Ishikawa (cell line): ENCODE measurements around the gene PTPRJ.
A peak's percentile ranks its signal among the peaks of the same experiment; 100 is the strongest.

Experiments
- CEBPB ChIP-seq: IDR thresholded peaks from 2 replicates; pipeline ENCODE4 v1.6.1; 2012
- CREB1 ChIP-seq: IDR thresholded peaks from 2 replicates; pipeline ENCODE4 v1.6.1; 2012; ENCODE audit warnings: low read depth
- EGR1 ChIP-seq: IDR thresholded peaks from 2 replicates; pipeline ENCODE4 v1.6.1; 2012
- EP300 ChIP-seq: IDR thresholded peaks from 2 replicates; pipeline ENCODE4 v1.6.1; 2012; ENCODE audit warnings: borderline replicate concordance
- FOXM1 ChIP-seq: IDR thresholded peaks from 2 replicates; pipeline ENCODE4 v1.6.1; 2012; ENCODE audit warnings: low read depth, borderline replicate concordance
- NFIC ChIP-seq: IDR thresholded peaks from 2 replicates; pipeline ENCODE4 v1.6.1; 2012
- RAD21 ChIP-seq: IDR thresholded peaks from 2 replicates; pipeline ENCODE4 v1.6.1; 2012; ENCODE audit warnings: low read depth
- TAF1 ChIP-seq: IDR thresholded peaks from 2 replicates; pipeline ENCODE4 v1.6.1; 2012; ENCODE audit warnings: low read depth, mild to moderate bottlenecking
- TCF12 ChIP-seq: IDR thresholded peaks from 2 replicates; pipeline ENCODE4 v1.6.1; 2012; ENCODE audit warnings: low read depth
- TEAD4 ChIP-seq: IDR thresholded peaks from 2 replicates; pipeline ENCODE4 v1.6.1; 2012
- YY1 ChIP-seq: IDR thresholded peaks from 2 replicates; pipeline ENCODE4 v1.6.1; 2012; ENCODE audit warnings: low read depth
- ZBTB7A ChIP-seq: IDR thresholded peaks from 2 replicates; pipeline ENCODE4 v1.6.1; 2012; ENCODE audit warnings: low read depth
- TF ChIP-seq, protein P1 (sequence below): IDR thresholded peaks from 2 replicates; pipeline ENCODE4 v1.6.1; 2012
- TF ChIP-seq, protein P2 (sequence below): IDR thresholded peaks from 2 replicates; pipeline ENCODE4 v1.6.1; 2012; ENCODE audit warnings: low read depth, mild to moderate bottlenecking
- TF ChIP-seq, protein P3 (sequence below): IDR thresholded peaks from 2 replicates; pipeline ENCODE4 v1.6.1; 2012

PTPRJ gene

DNA sequence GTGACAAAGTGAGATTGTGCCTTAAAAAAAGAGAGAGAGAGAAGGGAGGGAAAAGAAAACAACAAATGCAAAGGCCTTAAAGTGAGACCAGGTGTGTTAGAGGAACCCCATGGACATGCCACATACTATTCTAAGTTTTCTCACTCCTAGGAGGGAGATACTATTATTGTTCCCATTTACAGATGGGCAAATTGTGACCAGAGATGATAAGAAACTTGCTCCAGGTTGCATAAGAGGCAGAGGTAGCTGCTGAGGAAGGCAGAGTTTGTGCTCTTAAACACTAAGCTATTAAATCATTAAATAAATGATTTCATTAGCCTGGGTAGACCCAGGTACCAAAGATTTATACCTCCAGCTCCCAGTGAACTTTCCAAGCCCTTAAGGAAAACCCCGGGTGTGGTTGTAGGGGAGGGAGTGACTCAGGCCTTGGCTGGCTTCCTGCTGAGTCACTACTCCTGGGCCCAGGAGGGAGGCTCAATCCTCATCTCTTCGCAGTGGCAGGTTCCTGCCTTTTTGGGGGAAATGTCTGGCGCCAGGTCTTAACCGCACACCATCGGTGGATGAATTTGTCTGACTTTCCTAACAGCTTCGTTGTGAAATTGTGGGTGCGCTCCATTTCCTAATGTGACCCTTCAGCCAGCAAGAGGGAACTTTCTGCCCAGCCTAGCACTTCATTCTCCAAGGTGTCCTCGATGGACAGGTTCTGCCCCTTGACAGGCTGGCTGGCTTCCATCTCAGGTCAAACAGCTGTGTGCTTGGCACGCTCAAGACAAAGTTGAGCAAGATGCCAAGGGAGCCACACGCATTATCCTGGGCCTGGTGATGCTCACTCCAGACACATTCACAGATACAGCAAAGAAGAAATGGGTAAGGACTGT lies 33.4 kb upstream of the PTPRJ start:
- TF ChIP-seq RAD21 (no peak; the same call in none of the 2 replicates), NFIC (peak; percentile 96), TCF12 (peak; percentile 89), TAF1 (no peak), EP300 (peak; percentile 87), FOXM1 (peak; percentile 73; the same call in 1 of the 2 replicates), CEBPB (peak; percentile 94), YY1 (0 out of 2 replicates have a peak, but pooled peaks have one; percentile 25), TEAD4 (peak; percentile 11; the same call in 1 of the 2 replicates)
- TF ChIP-seq, protein P1, sequence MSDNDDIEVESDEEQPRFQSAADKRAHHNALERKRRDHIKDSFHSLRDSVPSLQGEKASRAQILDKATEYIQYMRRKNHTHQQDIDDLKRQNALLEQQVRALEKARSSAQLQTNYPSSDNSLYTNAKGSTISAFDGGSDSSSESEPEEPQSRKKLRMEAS, result peak; percentile 73
- TF ChIP-seq, protein P2, sequence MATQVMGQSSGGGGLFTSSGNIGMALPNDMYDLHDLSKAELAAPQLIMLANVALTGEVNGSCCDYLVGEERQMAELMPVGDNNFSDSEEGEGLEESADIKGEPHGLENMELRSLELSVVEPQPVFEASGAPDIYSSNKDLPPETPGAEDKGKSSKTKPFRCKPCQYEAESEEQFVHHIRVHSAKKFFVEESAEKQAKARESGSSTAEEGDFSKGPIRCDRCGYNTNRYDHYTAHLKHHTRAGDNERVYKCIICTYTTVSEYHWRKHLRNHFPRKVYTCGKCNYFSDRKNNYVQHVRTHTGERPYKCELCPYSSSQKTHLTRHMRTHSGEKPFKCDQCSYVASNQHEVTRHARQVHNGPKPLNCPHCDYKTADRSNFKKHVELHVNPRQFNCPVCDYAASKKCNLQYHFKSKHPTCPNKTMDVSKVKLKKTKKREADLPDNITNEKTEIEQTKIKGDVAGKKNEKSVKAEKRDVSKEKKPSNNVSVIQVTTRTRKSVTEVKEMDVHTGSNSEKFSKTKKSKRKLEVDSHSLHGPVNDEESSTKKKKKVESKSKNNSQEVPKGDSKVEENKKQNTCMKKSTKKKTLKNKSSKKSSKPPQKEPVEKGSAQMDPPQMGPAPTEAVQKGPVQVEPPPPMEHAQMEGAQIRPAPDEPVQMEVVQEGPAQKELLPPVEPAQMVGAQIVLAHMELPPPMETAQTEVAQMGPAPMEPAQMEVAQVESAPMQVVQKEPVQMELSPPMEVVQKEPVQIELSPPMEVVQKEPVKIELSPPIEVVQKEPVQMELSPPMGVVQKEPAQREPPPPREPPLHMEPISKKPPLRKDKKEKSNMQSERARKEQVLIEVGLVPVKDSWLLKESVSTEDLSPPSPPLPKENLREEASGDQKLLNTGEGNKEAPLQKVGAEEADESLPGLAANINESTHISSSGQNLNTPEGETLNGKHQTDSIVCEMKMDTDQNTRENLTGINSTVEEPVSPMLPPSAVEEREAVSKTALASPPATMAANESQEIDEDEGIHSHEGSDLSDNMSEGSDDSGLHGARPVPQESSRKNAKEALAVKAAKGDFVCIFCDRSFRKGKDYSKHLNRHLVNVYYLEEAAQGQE, result no peak
- TF ChIP-seq, protein P3, sequence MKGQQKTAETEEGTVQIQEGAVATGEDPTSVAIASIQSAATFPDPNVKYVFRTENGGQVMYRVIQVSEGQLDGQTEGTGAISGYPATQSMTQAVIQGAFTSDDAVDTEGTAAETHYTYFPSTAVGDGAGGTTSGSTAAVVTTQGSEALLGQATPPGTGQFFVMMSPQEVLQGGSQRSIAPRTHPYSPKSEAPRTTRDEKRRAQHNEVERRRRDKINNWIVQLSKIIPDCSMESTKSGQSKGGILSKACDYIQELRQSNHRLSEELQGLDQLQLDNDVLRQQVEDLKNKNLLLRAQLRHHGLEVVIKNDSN, result peak; percentile 16; the same call in 1 of the 2 replicates

DNA sequence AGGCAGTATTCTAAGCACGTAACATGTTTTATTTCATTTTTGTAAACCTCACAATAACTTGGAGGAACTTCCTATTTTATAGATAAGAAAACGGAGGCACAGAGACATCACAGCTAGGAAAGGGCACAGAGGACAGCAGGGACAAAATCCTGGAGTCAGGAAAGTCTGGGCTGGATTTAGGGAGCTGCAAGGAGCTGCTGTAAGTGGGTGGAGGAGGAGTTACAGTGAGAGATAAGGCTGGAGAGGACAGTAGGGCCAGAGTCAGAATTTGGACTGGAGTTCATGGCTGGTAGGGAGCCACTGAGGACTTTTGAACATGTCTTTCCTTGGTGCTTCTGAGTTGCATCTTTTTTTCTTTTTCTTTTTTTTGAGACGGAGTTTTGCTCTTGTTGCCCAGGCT lies 32.2 kb upstream of the PTPRJ start:
- no peak for TF ChIP-seq TCF12
- TF ChIP-seq TEAD4, result no peak
- no peak for TF ChIP-seq ZBTB7A
- TF ChIP-seq EGR1, result no peak
- TF ChIP-seq, protein P1, result no peak
- no peak for TF ChIP-seq FOXM1
- no peak for TF ChIP-seq CREB1
- TF ChIP-seq, protein P3, result no peak
- TF ChIP-seq EP300, result no peak
- TF ChIP-seq RAD21, result no peak
- TF ChIP-seq CEBPB, result no peak
- TF ChIP-seq, protein P2, result no peak

DNA sequence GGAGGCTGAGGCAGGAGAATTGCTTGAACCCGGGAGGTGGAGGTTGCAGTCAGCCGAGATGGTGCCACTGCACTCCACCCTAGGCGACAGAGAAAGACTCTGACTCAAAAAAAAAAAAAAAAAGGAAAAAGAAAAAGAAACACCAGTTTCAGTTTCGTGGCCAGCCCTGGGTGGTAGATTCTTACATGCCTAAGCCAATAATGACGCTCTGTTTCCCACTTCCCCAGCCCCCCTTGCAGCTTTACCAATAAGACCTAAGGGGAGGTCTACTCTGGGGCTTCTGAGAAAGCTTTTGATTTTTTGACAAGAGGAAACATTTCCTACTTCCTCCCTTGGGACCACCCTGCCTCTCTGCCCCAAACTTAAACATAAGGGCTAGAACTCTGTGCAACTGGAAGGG lies 30.0 kb upstream of the PTPRJ start:
- TF ChIP-seq TCF12 (no peak), TAF1 (no peak), RAD21 (no peak), NFIC (no peak), CEBPB (no peak), EGR1 (no peak), YY1 (no peak), EP300 (no peak), CREB1 (no peak), TEAD4 (no peak), ZBTB7A (no peak), FOXM1 (no peak)
- TF ChIP-seq, protein P1, result no peak
- TF ChIP-seq, protein P2, result no peak
- TF ChIP-seq, protein P3, result no peak
